Activated naive CD4-positive, alpha-beta T cell treated with Interleukin-2 at 50 U/mL for 16 hours (primary cell): Measurements from ENCODE around the gene GSTT2.
"Not testable (repeated sequence)": the region's sequence is repeated elsewhere in the genome, so short reads cannot be mapped to it uniquely, and the experiment has no call there.

ENCODE experiments used
- DNase-seq: peaks from one replicate; pipeline ENCODE4 v3.0.0-alpha.2; 2020

Gene GSTT2

GRCh38 chr22:23979557-23980240, at the start of gene GSTT2:
Gene GSTT2 (plus strand): TSS chr22:23980134.
- DNase-seq: not testable (repeated sequence)

DNA sequence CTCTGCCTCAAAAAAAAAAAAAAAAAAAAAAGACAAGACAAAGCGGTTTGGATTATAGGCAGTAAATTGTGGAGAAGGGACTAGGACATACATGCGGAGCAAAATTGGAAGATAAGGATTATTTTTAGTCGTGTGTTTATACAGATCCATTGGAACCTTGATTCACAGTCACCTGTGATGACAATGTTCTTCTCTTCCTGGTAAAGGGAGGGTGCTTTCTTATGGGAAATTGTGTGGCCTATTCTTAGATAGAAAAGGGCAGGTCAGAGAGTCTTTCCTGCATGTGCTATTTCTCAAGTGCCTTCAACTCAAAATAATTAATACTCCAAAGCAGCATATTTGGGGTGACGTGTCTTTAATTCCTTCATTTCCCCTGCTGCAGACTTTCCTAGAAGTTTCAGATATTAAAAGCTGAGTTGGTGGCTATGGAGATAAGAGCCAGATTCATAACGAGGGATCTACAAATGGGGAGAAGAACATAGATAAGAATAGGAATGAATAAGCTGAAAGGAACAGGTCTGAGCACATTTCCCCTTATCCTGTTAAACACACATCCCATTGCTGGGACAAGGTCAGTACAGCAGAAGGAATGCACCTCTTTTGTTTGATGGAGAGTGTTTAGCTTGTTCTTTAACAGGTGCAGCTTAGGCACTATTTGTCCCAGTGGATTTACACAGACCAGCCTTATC, 41.5 kb upstream of the GSTT2 start:
- DNase-seq: no peak

GRCh38 chr22:23939017-23939357, 40.9 kb upstream of the GSTT2 start:
- no peak for DNase-seq

GRCh38 chr22:23940166-23940565, 39.8 kb upstream of the GSTT2 start:
- DNase-seq: not testable (repeated sequence)

DNA sequence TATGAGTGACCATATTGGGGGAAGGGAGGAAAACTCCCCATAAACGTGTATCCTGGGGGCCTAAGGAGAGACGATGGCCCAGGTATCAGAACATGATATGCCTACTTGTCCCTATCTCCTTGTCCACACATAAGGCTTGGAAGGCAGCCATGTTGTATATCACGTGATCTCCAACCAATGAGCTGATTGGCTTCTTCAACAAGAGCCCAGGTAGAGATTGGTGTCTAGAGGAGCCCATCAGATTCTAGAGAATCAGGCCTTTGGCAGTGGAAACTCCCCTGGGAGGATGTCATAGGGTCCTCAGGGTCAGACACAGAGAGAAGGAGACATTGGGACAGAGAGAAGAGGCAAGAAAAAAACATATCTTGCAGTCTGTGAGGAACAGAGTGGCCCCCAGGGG, 32.5 kb upstream of the GSTT2 start:
- not testable (repeated sequence) for DNase-seq

- not testable (repeated sequence) for DNase-seq
Observed at GRCh38 chr22:23949764-23950163, 30.2 kb upstream of the GSTT2 start.

DNA sequence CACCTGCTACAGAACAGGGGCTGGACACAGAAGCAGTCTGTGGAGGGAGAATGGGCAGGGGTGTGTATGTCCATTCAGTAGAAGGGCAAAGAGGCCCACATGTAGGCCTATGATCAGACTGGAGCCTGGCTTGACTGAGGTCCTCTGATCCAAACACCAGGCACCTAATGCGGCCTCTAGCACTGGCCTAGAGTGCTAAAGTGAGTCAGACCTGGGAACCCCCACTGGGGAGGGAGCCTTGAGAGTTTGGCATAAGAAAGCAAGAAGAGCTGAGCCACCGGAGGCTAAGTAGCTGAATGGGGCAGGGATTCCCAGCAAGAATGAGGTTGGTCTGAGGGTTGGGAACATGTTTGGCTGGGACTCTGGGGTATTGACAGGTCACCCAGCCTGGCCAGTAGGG, 28.6 kb upstream of the GSTT2 start:
- not testable (repeated sequence) for DNase-seq

GRCh38 chr22:23952794-23953405, 27.0 kb upstream of the GSTT2 start:
- not testable (repeated sequence) for DNase-seq

GRCh38 chr22:23953485-23953884, 26.4 kb upstream of the GSTT2 start:
- not testable (repeated sequence) for DNase-seq

GRCh38 chr22:23954193-23954990, 25.5 kb upstream of the GSTT2 start:
- DNase-seq: not testable (repeated sequence)

DNA sequence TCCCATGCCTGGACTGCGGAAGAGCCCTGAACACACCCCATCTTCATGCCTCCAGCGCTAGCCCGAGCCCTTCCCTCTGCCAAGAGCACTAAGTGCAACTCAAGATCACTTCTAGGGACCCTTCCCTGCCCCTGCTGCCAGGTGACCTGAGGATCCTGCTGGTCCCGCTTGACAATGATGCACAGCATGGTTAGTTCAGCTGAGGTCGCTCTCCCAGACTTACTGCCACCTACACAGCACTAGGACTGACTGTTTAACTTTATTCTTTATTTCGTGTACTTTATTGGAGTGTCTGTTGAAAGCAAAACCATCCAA, 25.0 kb upstream of the GSTT2 start:
- not testable (repeated sequence) for DNase-seq

DNA sequence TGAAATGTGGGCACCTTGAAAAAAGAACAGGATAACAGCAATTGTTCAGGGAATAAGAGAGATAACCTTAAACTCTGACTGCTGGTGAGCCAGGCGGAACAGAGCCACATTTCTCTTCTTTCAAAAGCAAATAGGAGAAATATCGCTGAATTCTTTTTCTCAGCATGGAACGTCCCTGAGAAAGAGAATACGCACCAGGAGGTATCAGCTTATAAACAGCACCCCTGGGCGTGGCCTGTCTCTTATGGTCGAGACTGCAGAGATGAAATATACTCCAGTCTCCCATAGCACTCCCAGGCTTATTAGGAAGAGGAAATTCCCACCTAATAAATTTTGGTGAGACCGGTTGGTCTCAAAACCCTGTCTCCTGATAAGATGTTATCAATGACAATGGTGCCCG, 24.0 kb upstream of the GSTT2 start:
- DNase-seq: not testable (repeated sequence)

- peak; percentile 78 for DNase-seq
Observed at GRCh38 chr22:23956301-23956900, 23.5 kb upstream of the GSTT2 start.

DNA sequence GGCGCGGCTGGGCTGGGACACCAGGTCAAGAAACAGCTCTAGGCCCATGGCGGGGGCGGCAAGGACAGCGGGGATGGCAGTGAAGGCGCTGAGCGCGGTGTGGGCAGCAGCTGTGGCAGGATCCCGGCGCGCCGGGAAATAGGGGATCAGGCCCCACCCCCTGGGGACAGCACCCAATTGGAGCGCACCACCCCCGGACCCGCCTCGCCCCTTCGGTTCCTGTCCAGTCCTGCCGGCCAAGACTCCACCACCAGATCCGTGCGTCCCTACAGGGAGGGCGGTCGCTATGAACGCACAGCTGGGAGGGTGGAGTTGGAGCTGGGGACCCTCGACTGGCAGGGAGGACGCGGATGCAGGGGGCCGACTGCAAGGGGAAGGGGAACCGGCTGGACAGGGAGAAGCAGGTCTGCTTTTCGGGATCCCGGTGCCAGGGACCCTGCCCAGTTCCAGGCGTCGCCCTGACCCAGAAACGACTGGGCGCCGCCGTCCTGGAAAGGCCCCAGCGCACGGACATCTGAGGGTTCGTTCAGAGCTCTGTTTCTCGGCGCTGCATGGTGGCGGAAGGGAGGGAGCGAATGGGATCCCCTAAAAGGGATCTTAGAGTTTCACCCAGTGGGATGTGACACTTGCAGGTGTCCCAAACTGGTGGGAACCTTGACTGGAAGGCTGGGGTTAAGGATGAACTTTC, 18.7 kb upstream of the GSTT2 start, which contains the start of gene GSTT2B:
TSS of gene GSTT2B (minus strand) at position 112 of the 688 bp plus-strand sequence. CDS start at position 48, 64 bp downstream.
- DNase-seq: not testable (repeated sequence)

DNA sequence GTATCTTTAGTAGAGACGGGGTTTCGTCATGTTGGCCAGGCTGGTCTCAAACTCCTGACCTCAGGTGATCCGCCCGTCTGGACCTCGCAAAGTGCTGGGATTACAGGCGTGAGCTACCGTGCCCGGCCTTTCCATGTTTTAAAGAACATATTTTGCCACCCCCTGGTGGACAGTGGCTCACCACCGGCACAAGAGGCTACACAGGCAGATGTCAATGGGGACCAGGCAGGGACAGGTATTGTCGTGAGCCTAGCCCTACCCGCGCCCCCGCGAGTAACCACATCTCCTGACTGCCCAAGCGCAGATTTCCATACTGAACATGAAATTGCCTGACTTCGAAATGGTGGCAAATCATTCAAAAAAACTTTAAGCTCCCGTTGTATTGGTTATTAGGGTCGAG, 13.8 kb upstream of the GSTT2 start:
- not testable (repeated sequence) for DNase-seq

DNA sequence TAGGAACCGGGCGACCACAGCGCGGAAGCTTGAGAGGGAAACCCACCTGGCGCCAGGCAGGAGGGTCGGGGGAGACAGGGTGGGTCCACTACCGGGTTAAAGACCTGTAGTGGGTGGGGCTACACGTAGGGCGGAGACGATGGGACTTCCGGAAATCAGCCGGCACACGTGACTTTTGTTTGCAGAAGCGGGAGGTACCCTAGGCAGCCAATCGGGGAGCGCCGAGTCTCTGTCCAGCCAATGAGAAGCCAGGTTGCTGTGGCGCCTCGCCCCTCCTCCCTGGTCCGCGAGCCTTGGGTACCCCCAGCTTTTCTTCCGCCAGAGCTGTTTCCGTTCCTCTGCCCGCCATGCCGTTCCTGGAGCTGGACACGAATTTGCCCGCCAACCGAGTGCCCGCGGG, 13.4 kb upstream of the GSTT2 start, which contains the start of gene DDTL:
TSS of gene DDTL (plus strand) at position 321 of the 400 bp plus-strand sequence. CDS start at position 348, 27 bp downstream.
- not testable (repeated sequence) for DNase-seq

DNA sequence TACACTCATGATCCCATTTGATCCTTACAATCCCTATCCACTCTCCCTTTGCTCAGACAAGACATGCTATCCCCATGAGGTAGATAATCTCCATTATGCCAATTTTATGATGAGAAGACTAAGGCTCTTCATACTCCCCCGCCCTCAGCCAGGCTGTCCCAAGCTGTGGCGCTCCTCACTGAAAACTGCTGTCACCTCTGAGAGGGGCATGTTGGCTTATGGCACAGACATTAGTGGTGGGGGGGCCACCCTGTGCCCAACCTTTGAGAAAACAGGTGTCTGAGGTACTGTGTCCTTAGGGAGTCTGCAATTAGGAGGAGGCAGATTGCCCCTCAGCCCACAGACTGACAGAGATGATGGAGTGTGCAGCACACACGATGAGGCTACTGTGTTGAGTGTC, 10.9 kb upstream of the GSTT2 start:
- DNase-seq: no peak

DNA sequence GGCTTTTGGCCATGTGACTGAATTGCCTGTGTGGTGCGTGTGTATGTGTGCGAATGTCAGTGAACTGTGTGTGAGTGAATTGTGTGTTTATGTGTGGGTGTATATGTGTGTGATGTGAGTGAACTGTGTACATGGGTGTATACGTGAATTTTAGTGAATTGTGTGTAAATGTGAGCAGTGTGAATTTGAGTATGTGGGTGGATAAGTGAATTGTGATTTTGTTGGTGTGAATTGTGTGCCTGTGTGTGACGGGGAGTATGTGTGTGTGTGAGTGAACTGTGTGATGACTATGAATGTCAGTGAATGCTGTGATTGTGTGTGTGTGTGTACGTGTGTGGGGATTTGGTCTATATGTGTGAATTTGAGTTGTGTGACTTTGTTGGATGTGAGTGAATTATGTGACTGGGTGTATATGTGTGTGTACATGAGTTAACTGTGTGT, 9.7 kb upstream of the GSTT2 start:
- DNase-seq: no peak

GRCh38 chr22:23970816-23971486, 9.0 kb upstream of the GSTT2 start:
- DNase-seq: no peak

- not testable (repeated sequence) for DNase-seq
Observed at GRCh38 chr22:23971927-23972326, 8.0 kb upstream of the GSTT2 start.

GRCh38 chr22:23974345-23974744, 5.6 kb upstream of the GSTT2 start, which contains the start of gene DDT:
Gene DDT (minus strand): TSS chr22:23974441. CDS start chr22:23974414, 27 bp downstream.
- DNase-seq: not testable (repeated sequence)
